DOHH2 (cell line): ENCODE data around the gene ARHGAP22.

Source experiments
- H3F3A ChIP-seq: fragments of 200-600 bp; sonication (generic), shearing (Covaris generic); 2 replicates; pipeline ENCODE4 v1.6.0; 2016; ENCODE audit warnings: antibody characterized with exemption, mild to moderate bottlenecking; ENCODE audit not compliant: control insufficient read depth, insufficient read depth
- H3K27ac ChIP-seq: fragments of 200-600 bp; sonication (generic); 2 replicates; pipeline ENCODE4 v1.5.1; 2014; ENCODE audit warnings: low read depth, mild to moderate bottlenecking, low read length, moderate library complexity
- H3K27me3 ChIP-seq: fragments of 200-600 bp; sonication (generic); 2 replicates; pipeline ENCODE4 v1.6.1; 2014; ENCODE audit warnings: mild to moderate bottlenecking, low read length, mixed read lengths; ENCODE audit not compliant: control insufficient read depth
- H3K36me3 ChIP-seq: fragments of 200-600 bp; sonication (generic); 2 replicates; pipeline ENCODE4 v1.6.1; 2014; ENCODE audit warnings: mild to moderate bottlenecking, low read length, moderate library complexity, mixed read lengths; ENCODE audit not compliant: control insufficient read depth
- H3K4me1 ChIP-seq: fragments of 200-600 bp; sonication (generic); 2 replicates; pipeline ENCODE4 v1.6.1; 2014; ENCODE audit warnings: mild to moderate bottlenecking, low read length, mixed read lengths; ENCODE audit not compliant: control insufficient read depth
- H3K4me2 ChIP-seq: fragments of 200-600 bp; sonication (generic); 2 replicates; pipeline ENCODE4 v1.6.0; 2014; ENCODE audit warnings: mild to moderate bottlenecking, low read length, moderate library complexity
- H3K4me3 ChIP-seq: fragments of 200-600 bp; sonication (generic); 2 replicates; pipeline ENCODE4 v1.5.1; 2014; ENCODE audit warnings: mild to moderate bottlenecking, low read length, mixed read lengths
- H3K79me2 ChIP-seq: fragments of 200-600 bp; sonication (generic); 2 replicates; pipeline ENCODE4 v1.6.1; 2014; ENCODE audit warnings: mild to moderate bottlenecking, low read length, mixed read lengths; ENCODE audit not compliant: control insufficient read depth
- H3K9me2 ChIP-seq: fragments of 200-600 bp; sonication (generic); replicated peaks from 2 replicates; pipeline ENCODE4 v1.6.1; 2014; ENCODE audit warnings: mild to moderate bottlenecking, low read length, mixed read lengths; ENCODE audit not compliant: control insufficient read depth
- H3K9me3 ChIP-seq: fragments of 200-600 bp; sonication (generic); 2 replicates; pipeline ENCODE4 v1.6.1; 2014; ENCODE audit warnings: antibody characterized with exemption, low read length, mixed read lengths; ENCODE audit not compliant: control insufficient read depth, insufficient read depth
- H4K20me1 ChIP-seq: fragments of 200-600 bp; sonication (generic); 2 replicates; pipeline ENCODE4 v1.6.0; 2014; ENCODE audit warnings: low read depth, mild to moderate bottlenecking, antibody characterized with exemption, low read length, moderate library complexity; ENCODE audit not compliant: control insufficient read depth, insufficient read depth
- CTCF ChIP-seq: fragments of 200-600 bp; sonication (generic); IDR thresholded peaks from one replicate; pipeline ENCODE4 v1.5.1; 2014; ENCODE audit warnings: antibody characterized with exemption, mild to moderate bottlenecking, low read depth, low read length; ENCODE audit not compliant: poor library complexity, severe bottlenecking
- EZH2phosphoT487 ChIP-seq: fragments of 200-600 bp; sonication (generic); IDR thresholded peaks from 2 replicates; pipeline ENCODE4 v1.6.1; 2017; ENCODE audit warnings: borderline replicate concordance, mild to moderate bottlenecking, antibody characterized with exemption, low read length, moderate library complexity, mixed read lengths

Gene ARHGAP22

GRCh38 chr10:48416584-48417232 is 188.2 kb downstream of the ARHGAP22 start:
- Histone ChIP-seq H3K27me3 (no peaks in the 10 kb centered on the region), H4K20me1 (no peaks in the 10 kb centered on the region), H3F3A (no peaks in the 10 kb centered on the region), H3K4me2 (no peak overlapping the region), H3K27ac (no peak overlapping the region), H3K79me2 (no peaks in the 10 kb centered on the region), H3K9me3 (no peaks in the 10 kb centered on the region), H3K36me3 (peaks cover 4% of the 10 kb centered on the region), H3K9me2 (no peaks in the 10 kb centered on the region), H3K4me1 (no peaks in the 10 kb centered on the region), H3K4me3 (no peak overlapping the region)
- TF ChIP-seq EZH2phosphoT487 (no peak), CTCF (no peak)

DNA sequence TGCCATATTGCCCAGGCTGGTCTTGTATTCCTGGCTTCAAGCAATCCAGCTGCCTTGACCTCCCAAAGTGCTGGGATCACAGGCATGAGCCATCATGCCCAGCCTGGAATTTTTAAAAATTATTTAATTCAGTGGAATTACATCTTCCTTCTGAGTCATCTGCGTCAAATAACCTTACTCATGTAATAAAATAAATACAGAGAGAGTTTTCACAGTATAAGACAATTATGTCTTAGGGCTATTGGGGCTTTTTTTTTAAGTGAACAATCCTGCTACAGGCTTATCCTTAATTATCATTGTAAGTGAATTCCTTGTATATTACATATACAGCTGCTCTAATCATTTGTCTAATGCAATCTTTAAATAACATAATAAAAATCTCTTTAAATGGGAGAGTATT is 190.1 kb downstream of the ARHGAP22 start:
- Histone ChIP-seq H3K9me3 (no peaks in the 10 kb centered on the region), H3K4me3 (no peak overlapping the region), H4K20me1 (no peaks in the 10 kb centered on the region), H3F3A (no peaks in the 10 kb centered on the region), H3K27ac (no peak overlapping the region), H3K27me3 (no peaks in the 10 kb centered on the region), H3K4me1 (no peaks in the 10 kb centered on the region), H3K4me2 (no peak overlapping the region), H3K79me2 (no peaks in the 10 kb centered on the region), H3K9me2 (no peaks in the 10 kb centered on the region), H3K36me3 (peaks cover 10% of the 10 kb centered on the region)
- TF ChIP-seq CTCF = no peak
- TF ChIP-seq EZH2phosphoT487 = no peak

DNA sequence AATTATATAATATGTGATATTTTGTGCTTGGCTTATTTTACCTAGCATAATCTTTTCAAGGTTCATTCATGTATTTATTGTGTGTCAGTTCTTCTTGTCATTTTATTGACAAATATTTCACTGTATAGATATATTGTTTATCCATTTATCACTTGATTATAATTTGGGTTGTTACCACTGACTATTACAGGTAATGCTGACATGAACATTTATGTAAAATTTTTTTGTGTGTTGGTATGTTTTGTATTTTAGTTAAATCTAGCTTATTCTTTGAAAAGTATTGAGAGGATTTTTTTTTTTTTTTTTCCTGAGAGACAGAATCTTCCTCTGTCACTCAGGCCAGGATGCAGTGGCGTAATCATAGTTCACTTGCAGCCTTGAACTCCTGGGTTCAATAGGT is 190.7 kb downstream of the ARHGAP22 start:
- Histone ChIP-seq H4K20me1 (no peaks in the 10 kb centered on the region), H3K9me2 (no peaks in the 10 kb centered on the region), H3K4me3 (no peak overlapping the region), H3K4me2 (no peak overlapping the region), H3K4me1 (no peaks in the 10 kb centered on the region), H3K36me3 (peaks cover 10% of the 10 kb centered on the region), H3K79me2 (no peaks in the 10 kb centered on the region), H3K27me3 (no peaks in the 10 kb centered on the region), H3K9me3 (no peaks in the 10 kb centered on the region), H3F3A (no peaks in the 10 kb centered on the region), H3K27ac (no peak overlapping the region)
- TF ChIP-seq CTCF = no peak
- no peak for TF ChIP-seq EZH2phosphoT487

DNA sequence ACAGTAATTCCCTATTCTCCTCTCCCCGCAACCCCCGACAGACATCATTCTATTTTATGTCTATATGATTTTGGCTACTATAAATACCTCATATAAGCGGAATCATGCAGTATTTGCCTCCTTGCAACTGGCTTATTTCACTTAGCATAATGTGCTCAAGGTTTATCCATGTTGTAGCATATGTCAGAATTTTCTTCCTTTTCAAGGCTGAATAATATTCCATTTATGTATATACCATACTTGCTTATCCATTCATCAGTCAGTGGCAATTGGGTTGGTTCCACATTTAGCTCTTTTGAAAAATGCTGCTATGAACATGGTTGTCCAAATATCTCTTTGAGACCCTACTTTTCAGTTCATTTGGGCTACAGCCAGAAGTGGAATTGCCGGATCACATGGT is 191.9 kb downstream of the ARHGAP22 start:
- no peaks in the 10 kb centered on the region for H3K9me3 ChIP-seq
- H3F3A ChIP-seq = no peaks in the 10 kb centered on the region
- H3K36me3 ChIP-seq = peaks cover 10% of the 10 kb centered on the region
- no peaks in the 10 kb centered on the region for H3K4me1 ChIP-seq
- H3K4me3 ChIP-seq = no peak overlapping the region
- no peaks in the 10 kb centered on the region for H3K79me2 ChIP-seq
- TF ChIP-seq EZH2phosphoT487 (no peak), CTCF (no peak)
- H3K4me2 ChIP-seq = no peak overlapping the region
- no peaks in the 10 kb centered on the region for H4K20me1 ChIP-seq
- H3K9me2 ChIP-seq = no peaks in the 10 kb centered on the region
- H3K27me3 ChIP-seq = no peaks in the 10 kb centered on the region
- no peak overlapping the region for H3K27ac ChIP-seq
